Muscle of back (tissue), 11 donors: Measurements from ENCODE around the gene PEX10. TPM values are rescaled to one million over a fixed set of nuclear protein-coding genes. Genes with fewer than 3 reads are reported as not detected.

Experiments
- DNase-seq, 3 donors: peaks; one replicate each; pipeline versions ENCODE4 v3.0.0 to v3.0.0-alpha.2; 2013
- polyA plus RNA-seq, 10 donors: library from polyadenylated mRNA; unstranded; fragments of 120-200 nt; gene quantifications; one replicate each; pipeline ENCODE4 v1.2.1, GENCODE V29; 2013; ENCODE audit not compliant: insufficient read length in 10 of 10

PEX10 gene
- polyA plus RNA-seq, 10 donors = 14.4 to 19.9 (median 17.5) TPM

- DNase-seq = no peak
Measured at GRCh38 chr1:2406451-2407041, 5.8 kb downstream of the PEX10 start.

DNA sequence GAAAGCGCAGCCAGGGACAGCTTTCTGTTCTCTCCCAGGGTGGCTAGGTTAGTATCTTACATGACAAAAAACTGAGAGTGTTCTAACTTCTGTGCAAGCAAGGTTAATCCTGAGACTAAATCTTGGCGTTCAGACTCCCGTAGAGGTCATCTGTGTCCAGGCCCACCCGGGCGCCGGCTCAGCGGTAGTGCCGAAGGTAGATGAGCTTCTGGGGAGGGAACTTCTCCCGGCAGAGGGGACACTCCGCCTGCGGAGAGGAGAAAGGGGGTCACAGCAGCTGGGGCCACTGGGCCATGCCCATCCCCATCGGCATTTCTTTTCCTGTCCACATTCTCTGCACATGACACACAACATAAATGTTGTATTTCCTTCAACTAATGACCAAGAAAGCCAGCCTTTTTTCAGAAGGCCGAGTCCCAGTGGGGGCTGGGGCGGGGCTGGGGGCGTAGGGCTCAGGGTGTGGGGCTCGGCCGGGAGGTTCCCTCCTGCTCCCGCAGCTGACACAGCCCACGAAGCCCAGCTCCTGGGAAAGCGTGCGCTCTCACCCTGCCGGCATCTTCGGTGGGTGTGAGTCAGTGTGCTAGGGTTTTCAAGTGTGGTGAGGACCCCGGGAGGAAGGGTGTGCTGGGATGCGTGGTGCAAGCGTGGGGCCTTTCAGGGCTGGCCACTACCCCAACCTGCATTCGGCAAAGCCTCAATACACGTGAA lies 6.6 kb downstream of the PEX10 start:
- no peak for DNase-seq

DNA sequence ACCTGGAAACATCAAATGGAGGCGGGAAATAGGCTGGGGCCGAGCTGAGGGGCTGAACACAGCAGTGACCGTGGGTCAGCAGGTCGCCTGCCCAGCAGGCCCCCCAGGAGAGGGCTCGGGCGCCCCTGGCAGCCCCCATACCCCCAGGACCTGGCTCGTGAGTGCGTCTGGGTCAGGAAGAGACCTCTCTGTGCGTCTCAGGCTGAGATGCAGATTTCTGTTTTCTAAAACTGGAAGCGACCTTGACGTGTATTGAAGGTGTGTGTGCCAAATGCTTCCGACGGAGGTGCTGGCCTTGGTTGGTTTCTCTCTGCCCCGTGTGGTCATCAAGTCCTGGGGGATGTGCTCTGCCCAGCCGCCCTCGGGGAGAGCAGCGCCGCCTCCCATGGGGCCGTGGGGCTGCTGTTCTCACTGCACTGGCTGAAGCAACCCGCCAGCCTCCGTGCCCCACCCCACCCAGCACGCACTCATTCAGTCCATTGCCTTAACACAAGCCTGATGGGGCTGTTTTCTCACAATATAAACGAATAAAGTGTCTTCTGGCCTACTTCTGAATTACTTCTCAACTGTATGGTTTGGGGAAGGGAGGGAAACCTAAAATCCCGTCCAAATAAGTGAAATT lies 7.4 kb downstream of the PEX10 start:
- DNase-seq = no peak

DNA sequence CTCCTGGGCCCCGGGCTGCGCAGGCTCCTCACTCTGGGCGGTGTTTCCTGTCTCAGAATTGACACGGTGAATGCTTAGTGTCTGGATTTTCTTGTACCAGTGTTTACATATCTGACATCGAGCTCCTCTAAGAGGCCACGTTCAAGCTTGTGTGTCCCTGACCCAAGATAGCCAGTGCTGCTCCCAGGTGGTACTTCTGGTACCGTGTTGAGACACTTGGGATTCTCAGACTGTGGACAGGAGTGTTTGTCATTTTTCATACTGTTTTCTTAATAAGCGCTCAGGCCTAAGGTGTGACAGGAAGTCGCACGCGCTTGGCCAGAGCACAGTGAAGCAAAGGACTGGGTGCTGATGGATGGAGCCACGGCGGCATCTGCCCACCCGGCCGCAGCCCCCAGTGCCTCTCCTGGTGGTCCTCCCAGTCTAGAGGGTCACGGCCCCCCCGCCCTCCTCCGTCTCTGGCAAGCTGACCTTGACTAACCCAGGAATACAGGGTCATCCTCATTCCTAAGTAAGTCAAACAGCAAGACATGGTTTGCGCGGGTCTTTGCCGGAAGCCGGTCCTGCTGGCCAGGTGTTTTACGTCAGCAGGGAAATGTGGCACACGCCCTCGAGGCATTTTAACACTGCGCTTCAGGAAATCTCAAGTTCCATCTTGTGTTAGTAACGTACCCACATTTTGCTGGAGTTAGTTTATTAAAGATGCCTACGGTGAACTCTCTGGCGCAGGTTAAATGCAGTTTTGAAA lies 8.0 kb downstream of the PEX10 start:
- no peak for DNase-seq

- no peak for DNase-seq
Measured at GRCh38 chr1:2403273-2403672, 9.1 kb downstream of the PEX10 start.

DNA sequence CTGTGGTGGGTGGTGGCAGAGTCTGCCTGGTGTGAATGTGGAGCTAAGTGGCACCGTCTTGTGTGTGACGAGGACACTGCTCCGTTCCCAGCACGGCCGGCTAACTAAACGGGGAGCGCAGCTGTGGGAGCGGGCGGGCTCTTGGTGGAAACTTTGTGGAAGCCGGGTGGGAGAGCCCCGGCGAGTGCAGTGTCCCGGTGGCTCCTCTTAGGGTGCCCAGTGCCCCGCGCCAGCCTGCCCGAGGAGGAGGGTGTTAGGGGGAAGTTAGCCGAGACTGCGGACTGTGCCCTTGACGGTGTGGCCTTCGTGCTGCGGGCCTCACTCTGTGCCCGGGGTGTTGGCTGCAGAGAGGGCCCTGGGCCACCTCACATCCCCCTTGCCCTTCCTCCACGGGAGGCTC lies 9.9 kb downstream of the PEX10 start:
- no peak for DNase-seq

DNA sequence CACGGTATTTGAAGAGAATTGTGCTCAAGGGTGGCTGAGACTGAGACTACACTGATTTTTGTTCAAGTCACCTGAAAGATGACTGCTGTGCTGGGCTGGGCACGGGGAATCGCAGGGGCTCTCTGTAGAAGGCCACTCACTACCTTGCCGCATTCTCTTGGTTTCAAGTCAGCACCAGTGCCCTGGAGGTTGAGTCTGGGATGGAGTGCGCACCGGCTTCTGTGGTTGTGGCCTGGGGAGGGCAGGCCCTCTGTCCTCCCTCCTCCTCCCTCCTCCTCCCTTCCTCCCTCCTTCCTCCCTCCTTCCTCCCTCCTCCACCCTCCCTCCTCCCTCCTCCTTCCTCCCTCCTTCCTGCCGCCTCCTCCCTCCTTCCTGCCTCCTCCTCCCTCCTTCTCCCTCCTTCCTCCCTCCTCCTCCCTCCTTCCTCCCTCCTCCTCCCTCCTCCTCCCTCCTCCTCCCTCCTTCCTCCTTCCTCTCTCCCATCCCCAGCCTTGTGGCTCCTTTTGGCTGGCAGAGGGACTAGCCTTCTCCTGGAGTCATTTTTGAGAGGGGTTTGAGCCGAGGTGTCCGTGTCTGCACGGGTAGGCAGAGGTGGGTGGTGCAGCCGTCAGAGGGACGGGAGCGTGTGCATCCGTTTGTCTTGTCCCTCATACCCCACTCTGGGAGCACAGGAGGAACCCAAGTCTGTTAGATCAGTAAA lies 11.3 kb downstream of the PEX10 start:
- DNase-seq = no peak

- no peak for DNase-seq
Measured at GRCh38 chr1:2400576-2400909, 11.8 kb downstream of the PEX10 start.

- no peak for DNase-seq
Measured at GRCh38 chr1:2399890-2400575, 12.3 kb downstream of the PEX10 start.

- no peak for DNase-seq
Measured at GRCh38 chr1:2398871-2399270, 13.5 kb downstream of the PEX10 start.

DNA sequence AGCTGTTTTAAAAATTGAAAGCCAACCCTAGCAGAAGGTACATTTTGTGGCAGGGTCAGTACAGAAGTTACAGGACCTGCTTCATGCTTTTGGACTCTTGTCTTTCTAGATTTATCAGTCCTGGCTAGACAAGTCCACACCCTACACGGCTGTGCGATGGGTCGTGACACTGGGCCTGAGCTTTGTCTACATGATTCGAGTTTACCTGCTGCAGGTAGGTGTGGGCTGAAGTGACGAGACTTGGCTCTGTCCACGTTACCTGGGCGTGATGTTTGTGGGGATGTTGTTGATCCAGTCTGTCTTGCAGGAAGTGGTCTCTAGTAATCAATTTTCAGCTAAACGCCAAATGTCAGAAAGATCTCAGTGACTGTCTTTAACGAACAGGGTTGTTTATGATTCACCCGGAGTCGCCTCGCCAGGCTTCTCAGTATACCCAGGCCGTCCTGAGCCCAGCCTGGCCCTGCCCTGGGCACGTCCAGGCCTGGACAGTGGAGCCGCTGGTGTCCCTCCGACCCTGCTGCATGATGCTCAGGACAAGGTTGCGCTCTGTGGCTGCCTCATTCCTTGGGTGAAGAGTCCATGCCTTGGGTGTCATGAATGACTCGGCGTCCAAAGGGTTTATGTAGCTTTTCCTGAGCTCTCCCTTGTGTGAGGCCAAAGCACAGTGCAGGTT lies 15.2 kb downstream of the PEX10 start:
- DNase-seq = no peak

DNA sequence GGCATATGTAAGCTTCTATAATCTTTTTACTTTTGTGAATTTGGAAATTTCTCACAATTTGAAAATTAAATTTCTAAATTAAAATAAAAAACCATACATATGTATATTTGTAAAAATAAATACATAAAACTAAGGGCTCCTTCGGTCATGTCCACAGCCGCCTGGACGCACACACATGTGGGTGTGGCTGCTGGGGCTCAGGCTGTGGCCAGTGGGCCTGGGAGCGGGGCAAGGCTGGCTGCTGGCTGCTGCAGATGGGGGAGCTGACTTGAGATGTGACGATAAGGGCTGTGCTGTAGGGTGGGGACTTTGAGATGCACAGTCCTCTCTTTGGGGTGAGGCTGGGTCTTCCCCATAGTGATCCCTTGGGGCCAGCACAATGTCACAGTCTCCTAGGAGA lies 15.9 kb downstream of the PEX10 start:
- no peak for DNase-seq

GRCh38 chr1:2396059-2396458 lies 16.3 kb downstream of the PEX10 start:
- no peak for DNase-seq

DNA sequence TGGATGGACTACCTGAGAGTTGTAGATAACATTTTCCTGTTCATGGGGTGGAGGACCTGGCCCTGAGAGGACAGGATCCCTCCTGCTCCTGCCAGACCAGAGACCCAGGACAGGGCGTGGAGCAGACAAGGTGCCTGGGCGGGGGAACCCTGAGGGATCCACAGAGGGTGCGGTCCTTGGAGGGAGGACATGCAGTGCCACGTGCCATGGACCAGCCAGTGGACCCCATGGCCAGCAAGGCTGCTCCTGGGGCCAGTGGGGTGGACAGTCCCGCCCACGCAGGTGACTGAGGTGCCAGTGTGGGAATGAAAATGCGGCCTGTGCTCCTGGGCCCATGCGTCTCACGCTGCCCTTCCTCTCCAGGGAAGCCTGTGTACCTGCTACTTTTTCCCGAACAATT lies 17.1 kb downstream of the PEX10 start:
- DNase-seq = no peak

DNA sequence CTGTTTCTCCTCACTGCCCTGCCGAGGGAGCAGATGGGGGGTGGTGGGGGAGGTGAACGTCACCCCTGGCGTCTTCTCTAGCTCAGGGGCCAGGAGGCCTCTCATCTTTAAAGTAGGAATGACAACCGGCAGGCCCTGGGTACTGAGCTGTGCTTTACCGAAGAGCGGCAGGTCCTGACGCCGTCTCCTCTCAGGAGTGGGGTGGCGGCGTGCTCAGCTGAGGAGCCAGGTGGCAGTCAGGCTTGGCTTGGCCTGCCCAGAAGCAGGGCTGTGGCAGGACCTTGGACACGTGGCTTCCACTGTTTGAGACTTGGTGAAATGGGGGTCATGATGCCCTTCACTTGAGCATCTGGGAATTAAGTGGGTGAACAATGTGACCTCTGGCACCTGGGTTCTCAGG lies 17.6 kb downstream of the PEX10 start:
- no peak for DNase-seq

- no peak for DNase-seq
Measured at GRCh38 chr1:2394220-2394619, 18.1 kb downstream of the PEX10 start.

- DNase-seq = no peak
Measured at GRCh38 chr1:2393471-2393877, 18.9 kb downstream of the PEX10 start.

GRCh38 chr1:2392686-2393085 lies 19.7 kb downstream of the PEX10 start:
- DNase-seq = no peak

DNA sequence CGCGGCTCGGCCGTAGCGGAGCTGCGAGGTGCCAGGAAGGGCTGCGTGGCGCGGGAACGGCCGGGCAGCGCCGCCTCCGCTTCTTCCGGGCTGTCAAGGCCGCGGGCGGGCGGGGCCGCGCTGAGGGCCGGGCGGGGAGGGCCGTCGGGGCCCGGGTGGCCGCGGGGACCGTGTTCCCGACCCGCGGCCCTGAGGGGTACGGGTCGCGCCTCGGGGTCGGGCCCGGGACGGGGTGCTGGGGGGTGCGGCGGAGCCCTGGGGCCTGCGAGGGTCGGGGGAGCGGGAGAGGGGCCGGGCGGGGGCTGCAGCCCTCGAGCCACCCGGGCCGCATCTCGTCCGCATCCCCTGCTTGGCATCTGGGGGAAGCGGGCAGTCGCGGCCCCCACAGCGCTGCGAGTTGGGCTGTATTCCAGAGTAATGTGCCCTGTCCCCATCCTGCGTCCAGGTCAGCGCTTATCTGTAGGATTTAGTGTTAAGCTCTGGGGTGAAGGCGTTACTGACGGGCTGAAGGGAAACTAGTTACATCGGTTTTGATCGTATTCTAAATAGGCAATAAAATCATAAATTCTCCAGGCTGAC lies 20.3 kb downstream of the PEX10 start:
- no peak for DNase-seq
